ENCODE data around the gene SEH1L.
"Not testable (repeated sequence)": the region's sequence is repeated elsewhere in the genome, so short reads cannot be mapped to it uniquely, and the experiment has no call there.

Gene SEH1L

GRCh38 chr18:12947285-12948049 is at the start of gene SEH1L:
Gene SEH1L (plus strand): TSS chr18:12948011. CDS start chr18:12948122, 111 bp downstream.
- peak; percentile 48 for DNase-seq

DNA sequence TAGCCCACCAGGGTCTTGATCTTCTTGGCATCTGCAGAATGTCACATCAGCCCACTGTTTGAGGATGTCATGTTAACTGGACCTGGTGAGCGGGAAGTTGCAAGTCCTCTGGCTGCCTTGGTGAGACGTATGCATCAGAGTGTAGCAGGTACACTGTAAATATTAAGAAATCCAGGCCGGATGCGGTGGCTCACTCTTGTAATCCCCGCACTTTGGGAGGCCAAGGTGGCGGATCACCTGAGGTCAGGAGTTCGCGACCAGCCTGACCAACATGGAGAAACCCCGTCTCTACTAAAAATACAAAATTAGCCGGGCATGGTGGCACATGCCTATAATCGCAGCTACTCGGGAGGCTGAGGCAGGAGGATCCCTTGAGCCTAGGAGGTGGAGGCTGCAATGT is 46.6 kb upstream of the SEH1L start:
- DNase-seq, result not testable (repeated sequence)

- no peak for DNase-seq
Observed at GRCh38 chr18:12904012-12904516, 43.7 kb upstream of the SEH1L start.

DNA sequence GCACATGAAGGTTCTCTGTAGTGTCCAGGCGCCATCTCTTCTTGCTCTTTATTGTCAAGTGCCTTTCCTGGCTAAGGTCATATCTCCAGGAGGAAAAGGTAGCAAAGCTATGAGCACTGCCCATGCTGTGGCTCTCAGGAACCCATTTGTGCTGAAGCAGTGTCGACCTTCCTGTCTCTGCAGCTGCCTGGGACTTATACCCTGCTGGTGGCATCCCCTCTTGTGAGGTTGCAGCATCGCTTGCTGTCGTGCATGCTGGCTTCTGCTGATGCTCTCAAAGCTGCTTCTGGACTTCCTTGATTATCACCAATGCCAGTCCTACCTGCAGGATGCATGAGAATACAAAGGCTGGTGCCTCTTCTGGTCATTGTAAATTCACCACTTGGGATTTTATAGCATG is 41.7 kb upstream of the SEH1L start:
- no peak for DNase-seq

- no peak for DNase-seq
Observed at GRCh38 chr18:12906773-12907172, 41.0 kb upstream of the SEH1L start.

GRCh38 chr18:12907258-12907925 is 40.4 kb upstream of the SEH1L start:
- DNase-seq, result no peak

- no peak for DNase-seq
Observed at GRCh38 chr18:12908706-12909105, 39.1 kb upstream of the SEH1L start.

GRCh38 chr18:12911025-12911928 is 36.5 kb upstream of the SEH1L start:
- DNase-seq, result no peak

- no peak for DNase-seq
Observed at GRCh38 chr18:12911929-12912703, 35.7 kb upstream of the SEH1L start.

GRCh38 chr18:12921178-12921577 is 26.6 kb upstream of the SEH1L start:
- no peak for DNase-seq

GRCh38 chr18:12922266-12922665 is 25.5 kb upstream of the SEH1L start:
- DNase-seq, result no peak

- no peak for DNase-seq
Observed at GRCh38 chr18:12924616-12925015, 23.2 kb upstream of the SEH1L start.

- no peak for DNase-seq
Observed at GRCh38 chr18:12928206-12928605, 19.6 kb upstream of the SEH1L start.

GRCh38 chr18:12928641-12929040 is 19.2 kb upstream of the SEH1L start:
- no peak for DNase-seq

DNA sequence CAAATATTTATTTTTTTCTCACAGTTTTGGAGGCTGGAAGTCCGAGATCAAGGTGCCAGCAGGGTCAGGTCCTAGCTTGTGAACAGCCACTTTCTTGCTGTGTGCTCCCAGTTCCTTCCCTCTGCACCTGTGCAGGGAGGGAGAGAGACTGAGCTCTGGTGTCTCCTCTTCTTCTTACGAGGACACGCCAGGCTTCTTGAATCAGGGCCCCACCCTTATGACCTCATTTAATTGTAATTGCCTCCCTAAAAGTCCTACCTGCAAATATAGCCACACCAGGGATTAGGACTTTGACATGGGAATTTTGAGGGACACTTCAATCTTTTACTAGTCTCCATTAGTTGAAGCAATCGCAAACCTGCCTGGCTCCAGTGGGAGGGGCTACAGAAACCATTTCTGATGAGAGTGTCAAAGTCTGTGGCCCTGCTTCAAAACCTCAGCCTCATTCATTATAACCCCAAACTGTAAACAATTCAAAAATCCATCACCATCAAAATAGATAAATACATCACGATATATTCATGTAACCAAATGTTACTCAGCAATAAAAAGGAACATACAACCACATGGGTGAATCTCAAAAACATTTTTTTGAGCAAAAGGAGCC is 18.2 kb upstream of the SEH1L start:
- DNase-seq, result no peak

- no peak for DNase-seq
Observed at GRCh38 chr18:12930376-12930775, 17.4 kb upstream of the SEH1L start.

GRCh38 chr18:12930908-12931307 is 16.9 kb upstream of the SEH1L start:
- no peak for DNase-seq

GRCh38 chr18:12933327-12933726 is 14.5 kb upstream of the SEH1L start:
- DNase-seq, result no peak

DNA sequence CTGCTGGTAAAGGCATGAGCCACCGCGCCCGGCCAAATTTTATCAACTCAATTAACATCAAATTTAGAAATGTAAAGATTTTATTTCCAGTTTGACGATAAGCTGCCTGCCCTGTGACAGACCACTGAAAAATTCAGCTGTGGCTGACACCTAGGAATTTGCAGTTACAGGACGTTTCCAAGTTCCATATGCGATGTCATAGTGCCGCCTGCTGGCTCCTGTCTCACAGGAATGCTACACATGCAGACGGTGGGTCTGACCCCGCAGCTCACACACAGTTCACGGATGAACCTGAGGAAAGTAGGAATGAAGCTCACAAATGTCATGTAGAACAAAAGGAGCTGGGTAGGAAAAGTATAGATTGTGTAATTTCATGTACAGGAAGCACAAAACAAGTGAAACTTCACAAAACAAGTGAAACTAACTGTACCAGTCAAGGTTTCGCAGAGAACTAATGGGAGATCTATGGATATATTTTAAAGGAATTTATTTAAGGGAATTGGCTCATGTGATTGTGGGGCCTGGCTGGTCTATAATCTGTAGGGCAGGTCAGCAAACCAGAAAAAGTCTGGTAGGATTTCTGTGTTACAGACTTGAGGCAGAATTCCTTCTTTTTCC is 13.2 kb upstream of the SEH1L start:
- no peak for DNase-seq

DNA sequence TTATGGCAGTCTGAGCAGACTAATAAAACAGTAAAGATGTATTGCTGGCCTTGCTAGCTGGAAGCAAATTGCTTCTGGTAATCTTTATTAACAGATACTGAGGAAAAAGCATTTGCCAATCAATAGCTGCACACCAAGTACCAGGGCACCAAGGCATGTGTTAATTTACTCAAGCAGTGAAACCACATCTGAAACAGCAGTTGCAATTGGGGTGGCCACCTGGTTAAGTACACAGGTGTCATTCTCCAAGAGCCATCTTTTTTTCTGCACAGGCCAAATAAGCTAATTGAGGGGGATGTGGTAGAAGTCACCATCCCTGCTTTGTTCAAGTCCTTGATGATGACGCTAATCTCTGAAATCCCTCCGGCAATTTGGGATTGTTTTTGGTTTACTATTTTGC is 8.6 kb upstream of the SEH1L start:
- no peak for DNase-seq

- DNase-seq, result no peak
Observed at GRCh38 chr18:12943215-12943614, 4.6 kb upstream of the SEH1L start.

DNA sequence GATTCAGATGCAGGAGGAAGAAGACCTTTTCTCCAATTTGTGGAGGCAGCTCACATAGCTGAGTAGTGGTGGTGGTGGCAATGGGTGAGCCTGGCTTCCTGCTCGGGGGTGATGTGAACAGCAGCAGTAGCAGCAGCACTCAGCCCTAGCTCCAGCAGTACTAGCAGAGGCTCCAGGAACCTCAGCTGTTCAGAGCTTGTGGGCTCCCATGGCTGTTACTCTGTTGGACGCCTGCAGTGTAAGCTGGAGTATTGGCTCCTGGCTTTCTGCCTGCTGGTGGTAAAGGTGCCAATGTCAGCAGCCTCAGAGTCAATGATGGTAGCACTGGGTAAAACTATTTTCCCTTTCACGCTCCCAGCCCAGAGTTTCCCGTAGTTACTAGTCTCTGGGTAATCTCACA is 3.1 kb upstream of the SEH1L start:
- DNase-seq, result peak; percentile 25
